ENCODE measurements around the gene TSSC4. TPM values are rescaled to one million over a fixed set of nuclear protein-coding genes. Genes with fewer than 3 reads are reported as not detected.
"Not testable (repeated sequence)": the region's sequence is repeated elsewhere in the genome, so short reads cannot be mapped to it uniquely, and the experiment has no call there.

TSSC4 gene
- total RNA-seq, 1 experiment from 2014 or later = 60.9 TPM

GRCh38 chr11:2355000-2355644 lies 45.4 kb upstream of the TSSC4 start:
- no peak overlapping the region for H3K4me3 ChIP-seq (ENCODE audit: low read depth, low read length)
- H3K27me3 Mint-ChIP-seq (ENCODE audit: insufficient read depth, unreplicated experiment) = no peaks in the 10 kb centered on the region
- H3K36me3 Mint-ChIP-seq (ENCODE audit: insufficient read depth, unreplicated experiment) = no peaks in the 10 kb centered on the region
- intact Hi-C loops (cut with micrococcal nuclease; ENCODE audit: unreplicated experiment) = no loop called here
- H3K4me3 Mint-ChIP-seq (ENCODE audit: unreplicated experiment) = no peak overlapping the region
- H3K4me1 Mint-ChIP-seq (ENCODE audit: low read depth, unreplicated experiment) = peaks cover 21% of the 10 kb centered on the region
- no TSS peak for BruUV-seq (replicated peaks)
- TF ChIP-seq CTCF (IDR thresholded peaks at IDR 0.05; ENCODE audit: insufficient read depth in 1 of 2, low read depth in 1 of 2, low read length in 1 of 2, severe bottlenecking in 1 of 2, unreplicated experiment in 1 of 2) = no peak
- peaks cover 17% of the 10 kb centered on the region for H3K4me1 ChIP-seq
- ChIA-PET CTCF (no interaction called here), POLR2A (no interaction called here)
- H3K36me3 ChIP-seq (ENCODE audit: control insufficient read depth, insufficient read depth, low read length) = no peaks in the 10 kb centered on the region
- no peaks in the 10 kb centered on the region for H3K9me3 Mint-ChIP-seq (ENCODE audit: unreplicated experiment)
- no peaks in the 10 kb centered on the region for H3K27me3 ChIP-seq (replicated peaks; ENCODE audit: control insufficient read depth, insufficient read depth, low read length)
- H3K9me3 ChIP-seq = peaks cover under 1% of the 10 kb centered on the region; the same call in 1 of the 2 replicates
- no peak for DNase-seq
- no peak overlapping the region for H3K27ac Mint-ChIP-seq (ENCODE audit: unreplicated experiment)

- DNase-seq = no peak
- Histone ChIP-seq H3K9me3 (no peaks in the 10 kb centered on the region), H3K27me3 (replicated peaks; ENCODE audit: control insufficient read depth, insufficient read depth, low read length) (no peaks in the 10 kb centered on the region), H3K4me3 (ENCODE audit: low read depth, low read length) (no peak overlapping the region), H3K36me3 (ENCODE audit: control insufficient read depth, insufficient read depth, low read length) (no peaks in the 10 kb centered on the region), H3K4me1 (peaks cover 3% of the 10 kb centered on the region; the same call in 1 of the 2 replicates)
- ChIA-PET CTCF (no interaction called here), POLR2A (no interaction called here)
- intact Hi-C loops (cut with micrococcal nuclease; ENCODE audit: unreplicated experiment) = no loop called here
- H3K36me3 Mint-ChIP-seq (ENCODE audit: insufficient read depth, unreplicated experiment) = no peaks in the 10 kb centered on the region
- no peaks in the 10 kb centered on the region for H3K9me3 Mint-ChIP-seq (ENCODE audit: unreplicated experiment)
- no peak overlapping the region for H3K4me3 Mint-ChIP-seq (ENCODE audit: unreplicated experiment)
- H3K27me3 Mint-ChIP-seq (ENCODE audit: insufficient read depth, unreplicated experiment) = no peaks in the 10 kb centered on the region
- TF ChIP-seq CTCF (IDR thresholded peaks at IDR 0.05; ENCODE audit: insufficient read depth in 1 of 2, low read depth in 1 of 2, low read length in 1 of 2, severe bottlenecking in 1 of 2, unreplicated experiment in 1 of 2) = no peak
- no TSS peak for BruUV-seq (replicated peaks)
- H3K4me1 Mint-ChIP-seq (ENCODE audit: low read depth, unreplicated experiment) = peaks cover 11% of the 10 kb centered on the region
- no peak overlapping the region for H3K27ac Mint-ChIP-seq (ENCODE audit: unreplicated experiment)
Observed at GRCh38 chr11:2357246-2357645, 43.3 kb upstream of the TSSC4 start.

- CTCF ChIA-PET; H3K27me3 ChIP-seq (replicated peaks; ENCODE audit: control insufficient read depth, insufficient read depth, low read length); H3K9me3 Mint-ChIP-seq (ENCODE audit: unreplicated experiment); H3K4me3 Mint-ChIP-seq (ENCODE audit: unreplicated experiment); H3K36me3 ChIP-seq (ENCODE audit: control insufficient read depth, insufficient read depth, low read length); DNase-seq; H3K27ac Mint-ChIP-seq (ENCODE audit: unreplicated experiment); H3K9me3 ChIP-seq; H3K4me1 Mint-ChIP-seq (ENCODE audit: low read depth, unreplicated experiment); BruUV-seq (replicated peaks); H3K4me3 ChIP-seq (ENCODE audit: low read depth, low read length); H3K4me1 ChIP-seq; H3K27me3 Mint-ChIP-seq (ENCODE audit: insufficient read depth, unreplicated experiment); H3K36me3 Mint-ChIP-seq (ENCODE audit: insufficient read depth, unreplicated experiment); intact Hi-C loops (cut with micrococcal nuclease; ENCODE audit: unreplicated experiment): not testable (repeated sequence)
- POLR2A ChIA-PET = interaction anchor here (0.6 kb wide), 1 partner anchor 154 kb away, joined by 4 read pairs; no protein-coding TSS in a partner anchor
Observed at GRCh38 chr11:2357651-2358050, 42.9 kb upstream of the TSSC4 start.
